GM10847 (cell line): ENCODE results near the gene KCNJ18.

ENCODE experiments used
- POLR2A ChIP-seq: IDR thresholded peaks from 2 replicates; pipeline ENCODE4 v1.6.1; 2011; ENCODE audit not compliant: insufficient read length; ENCODE audit errors: extremely low read depth

Gene KCNJ18

GRCh38 chr17:21689604-21690003 is 2.7 kb upstream of the KCNJ18 start:
- no peak for TF ChIP-seq POLR2A

DNA sequence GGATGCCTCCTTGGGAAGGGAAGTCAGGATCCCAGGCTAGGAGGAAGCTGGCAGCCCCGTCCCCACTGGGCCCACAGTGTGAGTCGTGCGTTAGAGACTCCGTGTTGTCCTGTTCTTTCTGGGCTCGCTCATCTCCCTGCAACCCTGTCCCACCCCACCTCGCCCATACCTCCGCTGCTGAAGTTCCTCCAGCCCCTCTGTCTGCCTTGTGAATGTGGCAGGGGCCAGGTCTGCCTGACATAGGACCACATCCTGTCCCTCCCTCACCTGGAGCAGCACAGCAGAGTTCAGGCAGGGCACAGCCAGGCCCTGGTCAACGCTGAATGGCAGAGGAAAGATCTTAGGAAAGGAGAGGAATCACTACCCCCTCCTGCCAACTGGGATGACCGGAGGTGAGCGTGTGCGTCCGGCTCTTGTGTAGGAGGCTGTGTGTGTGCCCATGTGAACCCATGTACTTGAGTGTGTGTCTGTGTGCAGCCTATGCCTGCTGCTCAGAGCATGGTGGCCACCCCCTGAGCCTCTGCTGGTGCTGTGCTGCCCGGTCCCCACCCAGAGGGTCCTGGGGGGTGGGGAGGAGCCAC is 12.8 kb downstream of the KCNJ18 start:
- no peak for TF ChIP-seq POLR2A

- TF ChIP-seq POLR2A: no peak
These were observed 18.9 kb downstream of the KCNJ18 start for GRCh38 chr17:21711182-21711581.

GRCh38 chr17:21742326-21742725 is 50.0 kb downstream of the KCNJ18 start:
- no peak for TF ChIP-seq POLR2A
